Skeletal muscle cell (primary cell): Measurements from ENCODE around the gene TUBG2.

ENCODE experiments used
- DNase-seq: peaks from one replicate; pipeline ENCODE4 v3.0.0-alpha.2; 2010; ENCODE audit warnings: low read depth
- H3K4me3 ChIP-seq: 2 replicates; pipeline ENCODE4 v1.5.1; 2011; ENCODE audit warnings: low read depth, mild to moderate bottlenecking, control low read depth, low read length, moderate library complexity

The TUBG2 gene

GRCh38 chr17:42690596-42690995, 31.5 kb downstream of the TUBG2 start:
- no peak overlapping the region for H3K4me3 ChIP-seq
- DNase-seq: no peak

- H3K4me3 ChIP-seq: no peak overlapping the region
- DNase-seq: no peak
Measured at GRCh38 chr17:42691021-42691545, 32.0 kb downstream of the TUBG2 start.

- no peak for DNase-seq
- H3K4me3 ChIP-seq: no peak overlapping the region
Measured at GRCh38 chr17:42692489-42692888, 33.4 kb downstream of the TUBG2 start.

- H3K4me3 ChIP-seq: no peak overlapping the region
- DNase-seq: no peak
Measured at GRCh38 chr17:42694524-42694923, 35.4 kb downstream of the TUBG2 start.

GRCh38 chr17:42695500-42695899, 36.4 kb downstream of the TUBG2 start:
- DNase-seq: no peak

GRCh38 chr17:42697108-42697811, 38.2 kb downstream of the TUBG2 start:
- no peak overlapping the region for H3K4me3 ChIP-seq
- no peak for DNase-seq

More at GRCh38 chr17:42695500-42695899, 36.4 kb downstream of the TUBG2 start:
- no peak overlapping the region for H3K4me3 ChIP-seq

- DNase-seq: peak; percentile 78
Measured at GRCh38 chr17:42698736-42699414, 39.8 kb downstream of the TUBG2 start.

GRCh38 chr17:42699415-42699740, 40.3 kb downstream of the TUBG2 start:
- DNase-seq: no peak

More at GRCh38 chr17:42698736-42699414, 39.8 kb downstream of the TUBG2 start:
- no peak overlapping the region for H3K4me3 ChIP-seq

GRCh38 chr17:42700586-42701289, 41.7 kb downstream of the TUBG2 start:
- DNase-seq: no peak
- H3K4me3 ChIP-seq: no peak overlapping the region

More at GRCh38 chr17:42699415-42699740, 40.3 kb downstream of the TUBG2 start:
- H3K4me3 ChIP-seq: no peak overlapping the region

- DNase-seq: no peak
- no peak overlapping the region for H3K4me3 ChIP-seq
Measured at GRCh38 chr17:42702446-42702845, 43.4 kb downstream of the TUBG2 start.

- H3K4me3 ChIP-seq: no peak overlapping the region
Measured at GRCh38 chr17:42704490-42704836, 45.4 kb downstream of the TUBG2 start.

GRCh38 chr17:42704837-42705494, 45.9 kb downstream of the TUBG2 start:
- DNase-seq: no peak
- H3K4me3 ChIP-seq: no peak overlapping the region

More at GRCh38 chr17:42704490-42704836, 45.4 kb downstream of the TUBG2 start:
- no peak for DNase-seq

GRCh38 chr17:42706732-42707131, 47.6 kb downstream of the TUBG2 start:
- H3K4me3 ChIP-seq: no peak overlapping the region
- DNase-seq: no peak

GRCh38 chr17:42708588-42708987, 49.5 kb downstream of the TUBG2 start:
- DNase-seq: no peak
- no peak overlapping the region for H3K4me3 ChIP-seq

- no peak overlapping the region for H3K4me3 ChIP-seq
- DNase-seq: no peak
Measured at GRCh38 chr17:42709561-42709960, 50.5 kb downstream of the TUBG2 start.
